ENCODE results near the gene PADI3.

The PADI3 gene

GRCh38 chr1:17248781-17249180 is at the start of gene PADI3:
Gene PADI3, plus strand, starts transcription at chr1:17249098. Its CDS starts 40 bp downstream, at chr1:17249138.
- TF ChIP-seq GATA3 (IDR thresholded peaks at IDR 0.05; ENCODE audit: low read depth, low read length): no peak
- no peak for TF ChIP-seq GATA2 (IDR thresholded peaks at IDR 0.05; ENCODE audit: low read depth, low read length)

- TF ChIP-seq GATA3 (IDR thresholded peaks at IDR 0.05; ENCODE audit: low read depth, low read length): no peak
- TF ChIP-seq GATA2 (IDR thresholded peaks at IDR 0.05; ENCODE audit: low read depth, low read length): no peak
These were observed 49.4 kb upstream of the PADI3 start for GRCh38 chr1:17199267-17200044.

- TF ChIP-seq GATA3 (IDR thresholded peaks at IDR 0.05; ENCODE audit: low read depth, low read length) (no peak), GATA2 (IDR thresholded peaks at IDR 0.05; ENCODE audit: low read depth, low read length) (no peak)
These were observed 48.7 kb upstream of the PADI3 start for GRCh38 chr1:17200246-17200645.

- TF ChIP-seq GATA2 (IDR thresholded peaks at IDR 0.05; ENCODE audit: low read depth, low read length) (no peak), GATA3 (IDR thresholded peaks at IDR 0.05; ENCODE audit: low read depth, low read length) (no peak)
These were observed 48.1 kb upstream of the PADI3 start for GRCh38 chr1:17200756-17201155.

GRCh38 chr1:17201201-17202021 is 47.5 kb upstream of the PADI3 start:
- no peak for TF ChIP-seq GATA2 (IDR thresholded peaks at IDR 0.05; ENCODE audit: low read depth, low read length)
- no peak for TF ChIP-seq GATA3 (IDR thresholded peaks at IDR 0.05; ENCODE audit: low read depth, low read length)

GRCh38 chr1:17204546-17205440 is 44.1 kb upstream of the PADI3 start, which contains the start of gene PADI1:
Gene PADI1, plus strand, starts transcription at chr1:17205128. Its CDS starts 90 bp downstream, at chr1:17205218.
- TF ChIP-seq GATA2 (IDR thresholded peaks at IDR 0.05; ENCODE audit: low read depth, low read length) (no peak), GATA3 (IDR thresholded peaks at IDR 0.05; ENCODE audit: low read depth, low read length) (no peak)

GRCh38 chr1:17205652-17206051 is 43.2 kb upstream of the PADI3 start:
- no peak for TF ChIP-seq GATA2 (IDR thresholded peaks at IDR 0.05; ENCODE audit: low read depth, low read length)
- no peak for TF ChIP-seq GATA3 (IDR thresholded peaks at IDR 0.05; ENCODE audit: low read depth, low read length)

- TF ChIP-seq GATA2 (IDR thresholded peaks at IDR 0.05; ENCODE audit: low read depth, low read length) (no peak), GATA3 (IDR thresholded peaks at IDR 0.05; ENCODE audit: low read depth, low read length) (no peak)
These were observed 42.7 kb upstream of the PADI3 start for GRCh38 chr1:17206196-17206595.

- TF ChIP-seq GATA3 (IDR thresholded peaks at IDR 0.05; ENCODE audit: low read depth, low read length) (no peak), GATA2 (IDR thresholded peaks at IDR 0.05; ENCODE audit: low read depth, low read length) (no peak)
These were observed 41.9 kb upstream of the PADI3 start for GRCh38 chr1:17207046-17207445.

- no peak for TF ChIP-seq GATA3 (IDR thresholded peaks at IDR 0.05; ENCODE audit: low read depth, low read length)
- TF ChIP-seq GATA2 (IDR thresholded peaks at IDR 0.05; ENCODE audit: low read depth, low read length): no peak
These were observed 41.4 kb upstream of the PADI3 start for GRCh38 chr1:17207540-17207939.

- TF ChIP-seq GATA2 (IDR thresholded peaks at IDR 0.05; ENCODE audit: low read depth, low read length): no peak
- no peak for TF ChIP-seq GATA3 (IDR thresholded peaks at IDR 0.05; ENCODE audit: low read depth, low read length)
These were observed 40.9 kb upstream of the PADI3 start for GRCh38 chr1:17207966-17208418.

GRCh38 chr1:17208546-17208945 is 40.4 kb upstream of the PADI3 start:
- TF ChIP-seq GATA2 (IDR thresholded peaks at IDR 0.05; ENCODE audit: low read depth, low read length): no peak
- no peak for TF ChIP-seq GATA3 (IDR thresholded peaks at IDR 0.05; ENCODE audit: low read depth, low read length)

GRCh38 chr1:17209430-17209829 is 39.5 kb upstream of the PADI3 start:
- TF ChIP-seq GATA3 (IDR thresholded peaks at IDR 0.05; ENCODE audit: low read depth, low read length) (no peak), GATA2 (IDR thresholded peaks at IDR 0.05; ENCODE audit: low read depth, low read length) (no peak)

- TF ChIP-seq GATA2 (IDR thresholded peaks at IDR 0.05; ENCODE audit: low read depth, low read length) (no peak), GATA3 (IDR thresholded peaks at IDR 0.05; ENCODE audit: low read depth, low read length) (no peak)
These were observed 38.7 kb upstream of the PADI3 start for GRCh38 chr1:17210176-17210575.

All from SH-SY5Y (cell line).